ENCODE measurements around the gene FES. TPM values are rescaled to one million over a fixed set of nuclear protein-coding genes. Genes with fewer than 3 reads are reported as not detected.

The FES gene
- total and polyA plus RNA-seq, 2 of the 13 experiments (the other 11 are each of a cell fraction or from before 2014, with no cell fraction given), result 4.0 to 9.5 TPM

DNA sequence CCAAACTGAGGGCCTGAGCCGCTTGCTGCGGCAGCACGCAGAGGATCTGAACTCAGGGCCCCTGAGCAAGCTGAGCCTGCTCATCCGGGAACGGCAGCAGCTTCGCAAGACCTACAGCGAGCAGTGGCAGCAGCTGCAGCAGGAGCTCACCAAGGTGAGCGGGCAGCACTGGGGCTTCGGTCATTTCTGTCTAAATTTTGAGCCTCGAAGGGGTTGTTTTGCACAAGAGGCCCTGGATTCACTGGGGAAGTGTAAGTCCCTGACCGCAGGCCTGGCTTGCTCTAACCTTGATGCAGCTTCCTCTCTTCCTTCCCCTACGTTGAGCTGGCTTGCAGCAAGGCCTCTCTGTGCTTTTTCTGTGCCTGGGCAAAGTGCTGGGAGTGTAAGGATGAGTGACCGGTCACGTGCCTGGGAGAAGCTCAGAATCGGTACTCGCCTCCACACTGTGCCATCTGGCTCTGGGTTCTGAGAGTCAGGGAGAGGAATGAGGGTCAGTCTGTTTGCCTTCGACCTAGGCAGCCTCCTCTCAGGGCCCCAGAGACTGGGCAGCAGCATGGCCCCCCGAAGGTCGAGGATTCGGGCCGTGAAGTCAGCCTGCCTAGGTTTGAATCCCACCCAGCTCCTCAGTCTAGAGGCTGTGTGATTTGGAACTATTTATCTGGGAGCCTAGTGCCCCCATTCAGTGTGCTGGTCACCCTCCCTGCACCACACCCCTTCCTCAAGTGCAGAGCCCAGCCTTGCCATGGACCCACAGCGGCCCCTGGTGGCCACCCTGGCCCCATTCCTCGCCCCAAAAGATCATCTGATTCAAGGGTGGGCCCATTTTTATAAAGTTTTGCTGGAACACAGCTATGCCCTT lies 1.4 kb downstream of the FES start (continued):
- no peak for TF ChIP-seq ZNF672 (CRISPR knock-in tag; IDR thresholded peaks at IDR 0.05)
- TF ChIP-seq, protein P1, sequence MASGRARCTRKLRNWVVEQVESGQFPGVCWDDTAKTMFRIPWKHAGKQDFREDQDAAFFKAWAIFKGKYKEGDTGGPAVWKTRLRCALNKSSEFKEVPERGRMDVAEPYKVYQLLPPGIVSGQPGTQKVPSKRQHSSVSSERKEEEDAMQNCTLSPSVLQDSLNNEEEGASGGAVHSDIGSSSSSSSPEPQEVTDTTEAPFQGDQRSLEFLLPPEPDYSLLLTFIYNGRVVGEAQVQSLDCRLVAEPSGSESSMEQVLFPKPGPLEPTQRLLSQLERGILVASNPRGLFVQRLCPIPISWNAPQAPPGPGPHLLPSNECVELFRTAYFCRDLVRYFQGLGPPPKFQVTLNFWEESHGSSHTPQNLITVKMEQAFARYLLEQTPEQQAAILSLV (CRISPR knock-in tag; IDR thresholded peaks at IDR 0.05; ENCODE audit: borderline replicate concordance), result no peak

DNA sequence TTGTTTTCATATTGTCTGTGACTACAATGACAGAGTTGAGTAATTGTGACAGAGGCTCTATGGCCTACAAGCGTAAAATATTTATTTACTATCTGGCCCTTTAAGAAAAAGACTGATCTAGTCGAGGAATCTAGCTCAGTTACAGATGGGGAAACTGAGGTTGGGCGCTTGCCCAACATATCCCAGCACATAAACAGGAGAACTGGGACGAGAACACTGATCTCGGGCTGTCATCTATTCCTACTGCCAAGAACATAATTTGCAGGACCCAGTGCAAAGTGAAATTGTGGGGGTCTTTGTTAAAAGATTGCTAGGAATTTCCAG lies 1.9 kb downstream of the FES start:
- intact Hi-C loops (cut with micrococcal nuclease; ENCODE audit: unreplicated experiment) (loop anchor here (1.0 to 5.0 kb wide), 5 partner anchors 27 to 238 kb away; partner anchors contain the start of gene HDDC3), in situ Hi-C loops (cut with HindIII; ENCODE audit: extremely low pct_ligation_motif_present, low pct_unique_long_range_greater_than_20kb) (loop anchor here (5.0 kb wide), 2 partner anchors 69 to 239 kb away; no protein-coding TSS in a partner anchor)
- H3K79me2 ChIP-seq (ENCODE audit: insufficient read depth, low read length), result no peaks in the 10 kb centered on the region
- peaks cover 36% of the 10 kb centered on the region for H3K4me1 ChIP-seq (ENCODE audit: insufficient read depth, low read length)
- 18% methylated on average over 5 of the region's 5 CpGs for WGBS (ENCODE audit: low lambda C conversion rate)
- CTCF ChIA-PET (ENCODE audit: low intra/inter-chr PET ratio, low total read pairs), result interaction anchor here (1.9 to 2.2 kb wide), 3 partner anchors 27 to 238 kb away, joined by 12 to 20 read pairs (median 13); no protein-coding TSS in a partner anchor
- no peak overlapping the region for H3K4me2 ChIP-seq (ENCODE audit: low read depth, low read length)
- H3K4me3 ChIP-seq (replicated peaks in 1 of 3; ENCODE audit: insufficient read depth in 1 of 3, low read depth in 2 of 3, low read length in 3 of 3), result no peak overlapping the region
- DNase-seq (ENCODE audit: low spot score) (no peak), FAIRE-seq (no peak), ATAC-seq (no peak)
- no peak overlapping the region for H3K9ac ChIP-seq (ENCODE audit: insufficient read depth, low read depth, low read length)
- no peak overlapping the region for H3K27ac ChIP-seq (ENCODE audit: extremely low read length, insufficient read depth, low read length)
- H3K9me3 ChIP-seq (ENCODE audit: low read length), result no peaks in the 10 kb centered on the region
- no peaks in the 10 kb centered on the region; a peak in 2 of 5 replicates for H3K36me3 ChIP-seq (replicated peaks in 1 of 2; ENCODE audit: control insufficient read depth in 1 of 2, insufficient read depth in 2 of 2, low read length in 2 of 2)
- H4K20me1 ChIP-seq (ENCODE audit: insufficient read depth, low read length), result 0 out of 2 replicates have a peak, but pooled peaks cover 2% of the 10 kb centered on the region
- POLR2A ChIA-PET, result interaction anchor here (0.9 to 5.1 kb wide), 6 partner anchors 13 to 238 kb away, joined by 3 to 52 read pairs (median 7); no protein-coding TSS in a partner anchor
- peaks cover 0 to 7% of the 10 kb centered on the region in 2 experiments; a peak in 2 of 5 replicates for H3K27me3 ChIP-seq (ENCODE audit: control insufficient read depth in 1 of 2, insufficient read depth in 2 of 2, low read length in 2 of 2)
- TF ChIP-seq, protein P2, sequence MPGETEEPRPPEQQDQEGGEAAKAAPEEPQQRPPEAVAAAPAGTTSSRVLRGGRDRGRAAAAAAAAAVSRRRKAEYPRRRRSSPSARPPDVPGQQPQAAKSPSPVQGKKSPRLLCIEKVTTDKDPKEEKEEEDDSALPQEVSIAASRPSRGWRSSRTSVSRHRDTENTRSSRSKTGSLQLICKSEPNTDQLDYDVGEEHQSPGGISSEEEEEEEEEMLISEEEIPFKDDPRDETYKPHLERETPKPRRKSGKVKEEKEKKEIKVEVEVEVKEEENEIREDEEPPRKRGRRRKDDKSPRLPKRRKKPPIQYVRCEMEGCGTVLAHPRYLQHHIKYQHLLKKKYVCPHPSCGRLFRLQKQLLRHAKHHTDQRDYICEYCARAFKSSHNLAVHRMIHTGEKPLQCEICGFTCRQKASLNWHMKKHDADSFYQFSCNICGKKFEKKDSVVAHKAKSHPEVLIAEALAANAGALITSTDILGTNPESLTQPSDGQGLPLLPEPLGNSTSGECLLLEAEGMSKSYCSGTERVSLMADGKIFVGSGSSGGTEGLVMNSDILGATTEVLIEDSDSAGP (CRISPR knock-in tag; IDR thresholded peaks at IDR 0.05; ENCODE audit: borderline replicate concordance), result peak; percentile 10; the same call in 1 of the 2 replicates
- no peak for TF ChIP-seq TEAD3 (CRISPR knock-in tag; optimal IDR thresholded peaks at IDR 0.05; ENCODE audit: borderline replicate concordance)
- BruUV-seq (replicated peaks), result no TSS peak
- H2AFZ ChIP-seq (ENCODE audit: low read length), result no peak overlapping the region

Measured in HepG2 (cell line).